ENCODE results near the gene CES5A. TPM values are rescaled to one million over a fixed set of nuclear protein-coding genes. Genes with fewer than 3 reads are reported as not detected.
"Not testable (repeated sequence)": the region's sequence is repeated elsewhere in the genome, so short reads cannot be mapped to it uniquely, and the experiment has no call there.

Gene CES5A
- total and polyA plus RNA-seq, 5 experiments from 2014 or later: not detected

- POLR2A ChIA-PET: no interaction called here
- H3K4me1 Mint-ChIP-seq: no peaks in the 10 kb centered on the region
- no peak overlapping the region for H3K27ac Mint-ChIP-seq
- no peak for ATAC-seq
- no peak for DNase-seq
- H3K9me3 Mint-ChIP-seq: peaks cover 0 to 6% (median 0%) of the 10 kb centered on the region in 9 donors
- peaks cover 24 to 74% (median 29%) of the 10 kb centered on the region in 5 donors for H3K27me3 Mint-ChIP-seq
- no peak overlapping the region for H3K4me3 Mint-ChIP-seq
- no peaks in the 10 kb centered on the region for H3K36me3 Mint-ChIP-seq
Observed at GRCh38 chr16:55820615-55821014, 54.6 kb downstream of the CES5A start.

GRCh38 chr16:55817236-55817912 is 57.8 kb downstream of the CES5A start:
- Mint-ChIP-seq H3K27me3 (peaks cover 28 to 71% (median 29%) of the 10 kb centered on the region in 5 donors), H3K27ac (no peak overlapping the region), H3K4me1 (no peaks in the 10 kb centered on the region), H3K4me3 (no peak overlapping the region), H3K36me3 (no peaks in the 10 kb centered on the region), H3K9me3 (peaks cover 0 to 6% (median 0%) of the 10 kb centered on the region in 9 donors)
- POLR2A ChIA-PET: no interaction called here
- ATAC-seq (no peak), DNase-seq (no peak)

- H3K4me3 Mint-ChIP-seq, ATAC-seq, H3K9me3 Mint-ChIP-seq, H3K36me3 Mint-ChIP-seq, POLR2A ChIA-PET, H3K4me1 Mint-ChIP-seq, DNase-seq, H3K27ac Mint-ChIP-seq: not testable (repeated sequence)
- H3K27me3 Mint-ChIP-seq: peaks cover 22 to 59% (median 28%) of the 10 kb centered on the region in 5 donors
Observed at GRCh38 chr16:55816222-55816621, 59.0 kb downstream of the CES5A start.

GRCh38 chr16:55815320-55815719 is 59.9 kb downstream of the CES5A start:
- ATAC-seq: no peak
- DNase-seq: no peak
- H3K27ac Mint-ChIP-seq: no peak overlapping the region
- no peaks in the 10 kb centered on the region for H3K4me1 Mint-ChIP-seq
- peaks cover 0 to 4% (median 0%) of the 10 kb centered on the region in 9 donors for H3K9me3 Mint-ChIP-seq
- POLR2A ChIA-PET: no interaction called here
- H3K36me3 Mint-ChIP-seq: no peaks in the 10 kb centered on the region
- no peak overlapping the region for H3K4me3 Mint-ChIP-seq
- H3K27me3 Mint-ChIP-seq: peaks cover 19 to 58% (median 27%) of the 10 kb centered on the region in 5 donors

GRCh38 chr16:55814174-55814573 is 61.0 kb downstream of the CES5A start:
- H3K27ac Mint-ChIP-seq, H3K4me3 Mint-ChIP-seq, H3K36me3 Mint-ChIP-seq, ATAC-seq, POLR2A ChIA-PET, H3K9me3 Mint-ChIP-seq, H3K4me1 Mint-ChIP-seq, DNase-seq: not testable (repeated sequence)
- peaks cover 18 to 60% (median 27%) of the 10 kb centered on the region in 5 donors for H3K27me3 Mint-ChIP-seq

GRCh38 chr16:55813730-55814129 is 61.4 kb downstream of the CES5A start:
- DNase-seq, H3K4me1 Mint-ChIP-seq, POLR2A ChIA-PET, H3K9me3 Mint-ChIP-seq, H3K4me3 Mint-ChIP-seq, H3K27ac Mint-ChIP-seq, H3K36me3 Mint-ChIP-seq, ATAC-seq: not testable (repeated sequence)
- peaks cover 18 to 58% (median 25%) of the 10 kb centered on the region in 5 donors for H3K27me3 Mint-ChIP-seq

- Mint-ChIP-seq H3K36me3 (no peaks in the 10 kb centered on the region), H3K9me3 (peaks cover 0 to 5% (median 0%) of the 10 kb centered on the region in 9 donors), H3K4me3 (no peak overlapping the region), H3K27me3 (peaks cover 18 to 57% (median 24%) of the 10 kb centered on the region in 5 donors), H3K4me1 (no peaks in the 10 kb centered on the region), H3K27ac (no peak overlapping the region)
- POLR2A ChIA-PET: no interaction called here
- DNase-seq (no peak), ATAC-seq (no peak)
Observed at GRCh38 chr16:55812951-55813350, 62.2 kb downstream of the CES5A start.

- no peak for DNase-seq
- POLR2A ChIA-PET: no interaction called here
- H3K4me3 Mint-ChIP-seq: no peak overlapping the region
- no peaks in the 10 kb centered on the region for H3K36me3 Mint-ChIP-seq
- no peak overlapping the region for H3K27ac Mint-ChIP-seq
- H3K4me1 Mint-ChIP-seq: no peaks in the 10 kb centered on the region
- H3K9me3 Mint-ChIP-seq: peaks cover 0 to 4% (median 0%) of the 10 kb centered on the region in 9 donors
- peaks cover 13 to 46% (median 16%) of the 10 kb centered on the region in 5 donors for H3K27me3 Mint-ChIP-seq
- ATAC-seq: no peak
Observed at GRCh38 chr16:55811811-55812210, 63.4 kb downstream of the CES5A start.

GRCh38 chr16:55810451-55810961 is 64.7 kb downstream of the CES5A start:
- DNase-seq: no peak
- Mint-ChIP-seq H3K4me3 (no peak overlapping the region), H3K27me3 (peaks cover 7 to 33% (median 8%) of the 10 kb centered on the region in 5 donors), H3K4me1 (no peaks in the 10 kb centered on the region), H3K36me3 (no peaks in the 10 kb centered on the region), H3K27ac (no peak overlapping the region), H3K9me3 (peaks cover 0 to 4% (median 0%) of the 10 kb centered on the region in 9 donors)
- no peak for ATAC-seq
- POLR2A ChIA-PET: no interaction called here

- POLR2A ChIA-PET: no interaction called here
- Mint-ChIP-seq H3K4me3 (no peak overlapping the region), H3K9me3 (peaks cover 0 to 4% (median 0%) of the 10 kb centered on the region in 9 donors), H3K4me1 (no peaks in the 10 kb centered on the region), H3K27me3 (peaks cover 6 to 26% (median 8%) of the 10 kb centered on the region in 5 donors), H3K27ac (no peak overlapping the region), H3K36me3 (no peaks in the 10 kb centered on the region)
- DNase-seq: no peak
- no peak for ATAC-seq
Observed at GRCh38 chr16:55809851-55810250, 65.3 kb downstream of the CES5A start.

GRCh38 chr16:55809386-55809785 is 65.8 kb downstream of the CES5A start:
- Mint-ChIP-seq H3K27ac (no peak overlapping the region), H3K4me1 (no peaks in the 10 kb centered on the region), H3K4me3 (no peak overlapping the region), H3K27me3 (peaks cover 2 to 22% (median 5%) of the 10 kb centered on the region in 5 donors), H3K36me3 (no peaks in the 10 kb centered on the region), H3K9me3 (peaks cover 0 to 4% (median 0%) of the 10 kb centered on the region in 9 donors)
- ATAC-seq (no peak), DNase-seq (no peak)
- POLR2A ChIA-PET: no interaction called here

GRCh38 chr16:55808286-55808685 is 66.9 kb downstream of the CES5A start:
- H3K9me3 Mint-ChIP-seq, H3K36me3 Mint-ChIP-seq, H3K4me3 Mint-ChIP-seq, H3K27ac Mint-ChIP-seq, H3K4me1 Mint-ChIP-seq, POLR2A ChIA-PET, DNase-seq, ATAC-seq: not testable (repeated sequence)
- peaks cover 2 to 22% (median 5%) of the 10 kb centered on the region in 5 donors for H3K27me3 Mint-ChIP-seq

- H3K4me3 Mint-ChIP-seq, POLR2A ChIA-PET, H3K36me3 Mint-ChIP-seq, ATAC-seq, DNase-seq, H3K27me3 Mint-ChIP-seq, H3K9me3 Mint-ChIP-seq, H3K27ac Mint-ChIP-seq, H3K4me1 Mint-ChIP-seq: not testable (repeated sequence)
Observed at GRCh38 chr16:55805104-55805503, 70.1 kb downstream of the CES5A start.

- H3K36me3 Mint-ChIP-seq, ATAC-seq, H3K9me3 Mint-ChIP-seq, POLR2A ChIA-PET, H3K4me1 Mint-ChIP-seq, H3K27me3 Mint-ChIP-seq, DNase-seq, H3K27ac Mint-ChIP-seq, H3K4me3 Mint-ChIP-seq: not testable (repeated sequence)
Observed at GRCh38 chr16:55803681-55804080, 71.5 kb downstream of the CES5A start.

Data from naive thymus-derived CD8-positive, alpha-beta T cell (primary cell).